Ascending aorta (tissue), 2 donors: Measurements from ENCODE around the gene IGFL4. TPM values are rescaled to one million over a fixed set of nuclear protein-coding genes. Genes with fewer than 3 reads are reported as not detected.

Source experiments
- DNase-seq, 2 donors: peaks; one replicate each; pipeline ENCODE4 v3.0.0-alpha.2; 2019; ENCODE audit warnings: low spot score in 2 of 2
- H3K27ac ChIP-seq, 2 donors: fragments of 200-600 bp; sonication (generic); one replicate each; pipeline ENCODE4 v1.5.1; 2016 to 2017; ENCODE audit warnings: mild to moderate bottlenecking in 1 of 2
- H3K27me3 ChIP-seq: fragments of 200-600 bp; sonication (generic); one replicate; pipeline ENCODE4 v1.5.1; 2017
- H3K36me3 ChIP-seq, 2 donors: fragments of 200-600 bp; sonication (generic); one replicate each; pipeline ENCODE4 v1.5.1; 2016
- H3K4me1 ChIP-seq, 2 donors: fragments of 200-600 bp; sonication (generic); one replicate each; pipeline ENCODE4 v1.5.1; 2016 to 2017; ENCODE audit warnings: mild to moderate bottlenecking in 1 of 2
- H3K4me3 ChIP-seq, 2 donors: fragments of 200-600 bp; sonication (generic); one replicate each; pipeline ENCODE4 v1.5.1; 2016 to 2017; ENCODE audit warnings: mild to moderate bottlenecking in 1 of 2
- H3K9me3 ChIP-seq, 2 donors: fragments of 200-600 bp; sonication (generic); one replicate each; pipeline ENCODE4 v1.5.1; 2016
- CTCF ChIP-seq, 3 experiments: fragments of 200-600 bp in 2 of 3; fragments of 450-650 bp in 1 of 3; sonication (generic) in 2 of 3; IDR thresholded peaks; one replicate each; pipeline ENCODE4 v1.5.1; 2016 to 2019; ENCODE audit warnings: antibody characterized with exemption in 3 of 3, mild to moderate bottlenecking in 1 of 3, moderate library complexity in 1 of 3
- intact Hi-C: fragments of 100-400 bp; cut with DNase I; formaldehyde crosslinking; loops from one replicate; pipeline ENCODE4 v1.15.1; 2023
- total RNA-seq: library from RNA; depleted of rRNA; stranded (reverse); fragments of >200 nt; gene quantifications from one replicate; pipeline ENCODE4 v1.1.0, GENCODE V29; 2016

Gene IGFL4
- total RNA-seq, 1 donor from 2014 or later: not detected

- DNase-seq: no peak
- Histone ChIP-seq H3K9me3 (no peaks in the 10 kb centered on the region), H3K27me3 (no peaks in the 10 kb centered on the region), H3K36me3 (peaks cover 0 to 23% of the 10 kb centered on the region in 2 donors), H3K27ac (no peak overlapping the region), H3K4me1 (no peaks in the 10 kb centered on the region), H3K4me3 (no peak overlapping the region)
- intact Hi-C loops: no loop called here
- no peak for TF ChIP-seq CTCF (IDR thresholded peaks at IDR 0.05)
These were observed 38.0 kb downstream of the IGFL4 start for GRCh38 chr19:46002678-46003275.

GRCh38 chr19:46000491-46001246 lies 40.1 kb downstream of the IGFL4 start:
- Histone ChIP-seq H3K27ac (no peak overlapping the region), H3K4me1 (peaks cover 0 to 3% of the 10 kb centered on the region in 2 donors), H3K4me3 (no peak overlapping the region), H3K9me3 (no peaks in the 10 kb centered on the region), H3K36me3 (peaks cover 0 to 15% of the 10 kb centered on the region in 2 donors), H3K27me3 (no peaks in the 10 kb centered on the region)
- intact Hi-C loops: no loop called here
- no peak for TF ChIP-seq CTCF (IDR thresholded peaks at IDR 0.05)
- DNase-seq: no peak

GRCh38 chr19:45999653-46000121 lies 41.1 kb downstream of the IGFL4 start:
- intact Hi-C loops: loop anchor here (10.0 kb wide), 1 partner anchor 415 kb away; the partner anchor contains the start of gene OPA3

GRCh38 chr19:45998834-45999233 lies 42.0 kb downstream of the IGFL4 start:
- intact Hi-C loops: loop anchor here (10.0 kb wide), 1 partner anchor 414 kb away; the partner anchor contains the start of gene OPA3
- no peak for TF ChIP-seq CTCF (IDR thresholded peaks at IDR 0.05)
- no peaks in the 10 kb centered on the region for H3K9me3 ChIP-seq
- H3K4me1 ChIP-seq: peaks cover 0 to 6% of the 10 kb centered on the region in 2 donors
- H3K36me3 ChIP-seq: peaks cover 0 to 10% of the 10 kb centered on the region in 2 donors
- no peaks in the 10 kb centered on the region for H3K27me3 ChIP-seq
- H3K4me3 ChIP-seq: no peak overlapping the region
- H3K27ac ChIP-seq: no peak overlapping the region
- DNase-seq: no peak

More at GRCh38 chr19:45999653-46000121, 41.1 kb downstream of the IGFL4 start:
- Histone ChIP-seq H3K4me3 (no peak overlapping the region), H3K27ac (no peak overlapping the region), H3K4me1 (peaks cover 0 to 3% of the 10 kb centered on the region in 2 donors), H3K9me3 (no peaks in the 10 kb centered on the region), H3K27me3 (no peaks in the 10 kb centered on the region), H3K36me3 (peaks cover 0 to 15% of the 10 kb centered on the region in 2 donors)
- no peak for TF ChIP-seq CTCF (IDR thresholded peaks at IDR 0.05)
- DNase-seq: no peak

- Histone ChIP-seq H3K4me1 (peaks cover 0 to 6% of the 10 kb centered on the region in 2 donors), H3K27ac (no peak overlapping the region), H3K27me3 (no peaks in the 10 kb centered on the region), H3K9me3 (no peaks in the 10 kb centered on the region), H3K4me3 (no peak overlapping the region), H3K36me3 (peaks cover 0 to 4% of the 10 kb centered on the region in 2 donors)
- DNase-seq: no peak
- intact Hi-C loops: loop anchor here (10.0 kb wide), 1 partner anchor 412 kb away; the partner anchor contains the start of gene OPA3
- no peak for TF ChIP-seq CTCF (IDR thresholded peaks at IDR 0.05)
These were observed 43.9 kb downstream of the IGFL4 start for GRCh38 chr19:45996933-45997332.
